HEK293T (cell line): ENCODE measurements around the gene ZNF487.

Source experiments
- ARNT ChIP-seq: fragments of 450-650 bp; IDR thresholded peaks from 2 replicates; pipeline ENCODE4 v1.6.1; 2017; ENCODE audit warnings: mild to moderate bottlenecking
- BHLHE40 ChIP-seq: fragments of 450-650 bp; IDR thresholded peaks from 2 replicates; pipeline ENCODE4 v1.6.1; 2016; ENCODE audit warnings: mild to moderate bottlenecking, moderate library complexity, borderline replicate concordance
- FOXA1 ChIP-seq: fragments of 450-650 bp; IDR thresholded peaks from 2 replicates; pipeline ENCODE4 v1.6.1; 2016; ENCODE audit warnings: mild to moderate bottlenecking
- FOXK2 ChIP-seq: fragments of 450-650 bp; IDR thresholded peaks from 2 replicates; pipeline ENCODE4 v1.6.1; 2016; ENCODE audit warnings: mild to moderate bottlenecking
- FOXM1 ChIP-seq: fragments of 450-650 bp; IDR thresholded peaks from 2 replicates; pipeline ENCODE4 v1.6.1; 2017; ENCODE audit warnings: mild to moderate bottlenecking, borderline replicate concordance
- HDGF ChIP-seq: fragments of 450-650 bp; IDR thresholded peaks from 2 replicates; pipeline ENCODE4 v1.6.1; 2017; ENCODE audit warnings: antibody characterized with exemption, borderline replicate concordance
- L3MBTL2 ChIP-seq: fragments of 450-650 bp; conservative IDR thresholded peaks from 2 replicates; pipeline ENCODE4 v1.6.1; 2016; ENCODE audit warnings: mild to moderate bottlenecking
- NFRKB ChIP-seq: fragments of 450-650 bp; IDR thresholded peaks from 2 replicates; pipeline ENCODE4 v1.6.1; 2016; ENCODE audit warnings: mild to moderate bottlenecking, moderate library complexity
- SP1 ChIP-seq: fragments of 450-650 bp; IDR thresholded peaks from 2 replicates; pipeline ENCODE4 v1.6.1; 2017
- SUZ12 ChIP-seq: fragments of 450-650 bp; IDR thresholded peaks from 2 replicates; pipeline ENCODE4 v1.6.1; 2016; ENCODE audit warnings: mild to moderate bottlenecking

DNA sequence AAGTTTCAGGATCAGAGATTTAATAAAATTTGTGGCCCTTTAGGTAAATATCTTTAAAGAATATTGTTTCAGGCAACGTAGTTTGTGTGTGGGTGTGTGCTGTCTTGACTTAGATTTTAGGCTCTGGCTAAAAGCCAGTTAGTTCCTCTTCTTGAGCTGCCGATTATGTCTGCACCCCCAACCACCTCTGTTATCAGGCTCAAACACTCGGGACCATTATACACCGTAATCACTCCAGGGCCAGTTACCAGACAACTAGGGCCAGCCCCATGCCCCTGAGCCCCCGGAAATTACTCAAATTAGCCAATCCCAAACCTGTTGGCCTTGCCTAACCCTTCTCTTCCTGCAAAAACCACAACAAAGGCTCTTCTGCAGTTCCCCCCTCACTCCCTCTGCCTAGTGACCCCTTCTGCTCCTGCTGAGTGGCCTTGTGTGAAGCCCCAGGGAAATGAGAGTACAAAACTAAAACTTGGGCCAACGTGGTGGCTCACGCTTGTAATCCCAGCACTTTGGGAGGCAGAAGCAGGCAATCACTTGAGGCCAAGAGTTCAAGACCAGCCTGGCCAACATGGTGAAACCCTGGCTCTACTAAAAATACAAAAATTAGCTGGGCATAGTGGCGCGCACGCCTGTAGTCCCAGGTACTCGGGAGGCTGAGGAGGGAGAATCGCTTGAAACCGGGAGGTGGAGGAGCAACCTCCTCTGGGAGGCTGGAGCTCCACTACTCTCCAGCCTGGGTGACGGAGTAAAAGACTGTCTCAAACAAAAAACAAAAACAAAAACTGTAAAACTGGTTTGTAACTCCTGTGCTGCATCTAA, 18.8 kb upstream of the ZNF487 start:
- TF ChIP-seq FOXA1 (no peak), SUZ12 (no peak), ARNT (no peak), SP1 (no peak), FOXK2 (no peak), HDGF (no peak), FOXM1 (no peak), L3MBTL2 (no peak), BHLHE40 (no peak), NFRKB (no peak)
